Hepatocyte (in vitro differentiated cells): ENCODE results near the gene ITPR2. TPM values are rescaled to one million over a fixed set of nuclear protein-coding genes. Genes with fewer than 3 reads are reported as not detected.
A peak's percentile ranks its signal among the peaks of the same experiment; 100 is the strongest.

Experiments used
- DNase-seq: peaks from one replicate; pipeline ENCODE4 v3.0.0-alpha.2; 2016; ENCODE audit warnings: low spot score
- H2AFZ ChIP-seq: fragments of 200-600 bp; sonication (generic); 2 replicates; pipeline ENCODE4 v1.6.0; 2016; ENCODE audit warnings: antibody characterized with exemption, mild to moderate bottlenecking
- H3K27ac ChIP-seq: fragments of 200-600 bp; sonication (generic); 2 replicates; pipeline ENCODE4 v1.5.1; 2016; ENCODE audit warnings: mild to moderate bottlenecking
- H3K27me3 ChIP-seq: fragments of 200-600 bp; sonication (generic); 2 replicates; pipeline ENCODE4 v1.6.1; 2016
- H3K36me3 ChIP-seq: fragments of 200-600 bp; sonication (generic); replicated peaks from 2 replicates; pipeline ENCODE4 v1.5.1; 2016; ENCODE audit warnings: low read depth; ENCODE audit not compliant: insufficient read depth
- H3K4me1 ChIP-seq: fragments of 200-600 bp; sonication (generic); 2 replicates; pipeline ENCODE4 v1.5.1; 2016; ENCODE audit warnings: mild to moderate bottlenecking, moderate library complexity; ENCODE audit not compliant: insufficient read depth
- H3K4me2 ChIP-seq: fragments of 200-600 bp; sonication (generic); 2 replicates; pipeline ENCODE4 v1.6.0; 2016
- H3K4me3 ChIP-seq: fragments of 200-600 bp; sonication (generic); 2 replicates; pipeline ENCODE4 v1.5.1; 2016; ENCODE audit warnings: mild to moderate bottlenecking
- H3K79me2 ChIP-seq: fragments of 200-600 bp; sonication (generic); 2 replicates; pipeline ENCODE4 v1.6.0; 2017; ENCODE audit warnings: mild to moderate bottlenecking
- H3K9me2 ChIP-seq: fragments of 200-600 bp; sonication (generic); replicated peaks from 2 replicates; pipeline ENCODE4 v1.6.0; 2017; ENCODE audit warnings: mild to moderate bottlenecking; ENCODE audit not compliant: insufficient read depth
- H3K9me3 ChIP-seq: fragments of 200-600 bp; sonication (generic); 2 replicates; pipeline ENCODE4 v1.5.1; 2016; ENCODE audit warnings: low read depth, mild to moderate bottlenecking
- H4K20me1 ChIP-seq: fragments of 200-600 bp; sonication (generic); 2 replicates; pipeline ENCODE4 v1.6.0; 2016; ENCODE audit warnings: mild to moderate bottlenecking; ENCODE audit not compliant: insufficient read depth, poor library complexity, severe bottlenecking
- CTCF ChIP-seq: fragments of 200-600 bp; sonication (generic); IDR thresholded peaks from 2 replicates; pipeline ENCODE4 v1.5.1; 2016; ENCODE audit warnings: antibody characterized with exemption, mild to moderate bottlenecking; ENCODE audit not compliant: poor library complexity
- EZH2 ChIP-seq: fragments of 200-600 bp; sonication (generic); IDR thresholded peaks from 2 replicates; pipeline ENCODE4 v1.6.1; 2016; ENCODE audit warnings: antibody characterized with exemption, mild to moderate bottlenecking, borderline replicate concordance
- EZH2phosphoT487 ChIP-seq: fragments of 200-600 bp; sonication (generic); IDR thresholded peaks from one replicate; pipeline ENCODE4 v1.6.1; 2018; ENCODE audit warnings: antibody characterized with exemption, mild to moderate bottlenecking, low read depth, moderate library complexity; ENCODE audit not compliant: unreplicated experiment, severe bottlenecking
- WGBS: methylation state at CpG from one replicate; pipeline ENCODE4 v1.1.6; 2016; ENCODE audit warnings: low lambda C conversion rate; ENCODE audit errors: missing lambda C conversion rate; 5-methylcytosine and 5-hydroxymethylcytosine counted together
- polyA plus RNA-seq: library from polyadenylated mRNA; unstranded; fragments of >200 nt; fragmentation: Nextera tagmentation; extraction: Ambion mirVana; gene quantifications from 2 replicates; pipeline ENCODE4 v1.2.1, GENCODE V29; 2016
- total RNA-seq: library from RNA; depleted of rRNA; stranded (reverse); fragments of >200 nt; gene quantifications from 2 replicates; pipeline ENCODE4 v1.2.3, GENCODE V29; 2014

Gene ITPR2
- total and polyA plus RNA-seq, 2 experiments from 2014 or later = 22.0 to 51.4 TPM

GRCh38 chr12:26847431-26847830, 14.4 kb upstream of the ITPR2 start:
- Histone ChIP-seq H3K4me2 (no peak overlapping the region), H3K36me3 (no peaks in the 10 kb centered on the region), H3K4me1 (peaks cover 15% of the 10 kb centered on the region), H3K79me2 (no peaks in the 10 kb centered on the region), H2AFZ (no peak overlapping the region), H4K20me1 (no peaks in the 10 kb centered on the region), H3K27ac (no peak overlapping the region), H3K4me3 (no peak overlapping the region), H3K9me3 (no peaks in the 10 kb centered on the region), H3K9me2 (no peaks in the 10 kb centered on the region), H3K27me3 (no peaks in the 10 kb centered on the region)
- 96% methylated on average over 5 of the region's 5 CpGs for WGBS
- TF ChIP-seq EZH2 = no peak
- TF ChIP-seq EZH2phosphoT487 = no peak
- TF ChIP-seq CTCF = no peak
- no peak for DNase-seq

- H3K9me3 ChIP-seq = no peaks in the 10 kb centered on the region
- DNase-seq = no peak
- WGBS = 84% methylated on average over 5 of the region's 5 CpGs
- no peak for TF ChIP-seq EZH2phosphoT487
- no peak for TF ChIP-seq EZH2
- no peak for TF ChIP-seq CTCF
- no peaks in the 10 kb centered on the region for H3K79me2 ChIP-seq
- no peak overlapping the region for H3K4me3 ChIP-seq
- H3K27ac ChIP-seq = peak overlapping the region; percentile 53
- H3K36me3 ChIP-seq = no peaks in the 10 kb centered on the region
- peak overlapping the region; percentile 51 for H3K4me2 ChIP-seq
- peaks cover 15% of the 10 kb centered on the region for H3K4me1 ChIP-seq
- H4K20me1 ChIP-seq = no peaks in the 10 kb centered on the region
- no peaks in the 10 kb centered on the region for H3K27me3 ChIP-seq
- no peaks in the 10 kb centered on the region for H3K9me2 ChIP-seq
- no peak overlapping the region for H2AFZ ChIP-seq
Measured at GRCh38 chr12:26846416-26846815, 13.4 kb upstream of the ITPR2 start.

DNA sequence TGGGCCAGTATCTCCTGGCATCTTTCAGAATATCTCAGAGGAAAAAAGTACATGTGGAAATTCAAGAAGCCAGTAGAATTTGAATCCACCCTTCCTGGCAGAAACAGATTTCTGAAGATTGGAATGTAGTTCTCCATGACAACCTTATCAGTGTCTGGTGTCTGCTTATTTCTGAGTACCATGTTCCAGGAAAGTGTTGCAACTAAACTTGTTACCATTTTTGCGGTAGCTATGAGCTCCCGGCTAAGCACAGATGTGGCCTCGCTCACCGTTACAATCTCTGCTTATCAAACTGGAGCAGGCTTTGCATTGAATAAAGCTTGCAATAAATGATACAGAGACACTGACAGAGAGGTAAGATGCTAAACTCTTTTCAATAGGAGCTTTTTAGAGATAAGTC, 13.0 kb upstream of the ITPR2 start:
- no peaks in the 10 kb centered on the region for H3K36me3 ChIP-seq
- H3K27me3 ChIP-seq = no peaks in the 10 kb centered on the region
- peak overlapping the region; percentile 51 for H3K4me2 ChIP-seq
- no peak for TF ChIP-seq EZH2
- TF ChIP-seq EZH2phosphoT487 = no peak
- no peaks in the 10 kb centered on the region for H3K9me3 ChIP-seq
- no peaks in the 10 kb centered on the region for H3K9me2 ChIP-seq
- 6% methylated on average over 4 of the region's 4 CpGs for whole genome bisulfite sequencing
- no peaks in the 10 kb centered on the region for H3K79me2 ChIP-seq
- H3K27ac ChIP-seq = peak overlapping the region; percentile 53
- DNase-seq = peak; percentile 70
- peaks cover 15% of the 10 kb centered on the region for H3K4me1 ChIP-seq
- H2AFZ ChIP-seq = no peak overlapping the region
- no peaks in the 10 kb centered on the region for H4K20me1 ChIP-seq
- H3K4me3 ChIP-seq = no peak overlapping the region

DNA sequence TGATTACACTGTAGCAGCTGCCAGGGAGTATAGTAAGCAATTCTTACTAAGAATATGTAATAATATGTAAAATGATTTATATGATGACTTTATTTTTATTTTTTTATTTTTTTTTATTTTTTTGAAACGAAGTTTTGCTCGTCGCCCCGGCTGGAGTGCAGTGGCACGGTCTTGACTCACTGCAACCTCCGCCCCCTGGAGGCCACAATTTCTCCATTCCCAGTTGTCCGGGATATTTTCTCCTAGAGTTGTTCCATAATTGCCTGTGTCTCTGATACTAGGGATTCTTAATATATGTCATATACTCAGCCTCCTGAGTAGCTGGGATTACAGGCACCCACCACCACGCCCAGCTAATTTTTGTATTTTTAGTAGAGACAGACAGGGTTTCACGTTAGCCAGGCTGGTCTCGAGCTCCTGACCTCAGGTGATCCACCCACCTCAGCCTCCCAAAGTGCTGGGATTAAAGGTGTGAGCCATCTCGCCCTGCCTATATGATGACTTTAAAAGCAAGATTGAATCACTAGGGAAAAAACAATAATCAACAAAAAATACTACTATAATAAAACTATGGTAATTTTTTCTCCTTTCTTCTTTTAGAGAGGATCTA, 12.2 kb upstream of the ITPR2 start:
- DNase-seq = peak; percentile 72
- no peak overlapping the region for H2AFZ ChIP-seq
- H3K9me2 ChIP-seq = no peaks in the 10 kb centered on the region
- no peaks in the 10 kb centered on the region for H3K9me3 ChIP-seq
- TF ChIP-seq EZH2phosphoT487 (no peak), CTCF (peak; percentile 66)
- WGBS = 26% methylated on average over 11 of the region's 11 CpGs
- no peaks in the 10 kb centered on the region for H3K27me3 ChIP-seq
- peak overlapping the region; percentile 30 for H3K4me2 ChIP-seq
- no peaks in the 10 kb centered on the region for H3K36me3 ChIP-seq
- H3K4me1 ChIP-seq = peaks cover 15% of the 10 kb centered on the region
- peak overlapping the region; percentile 44 for H3K27ac ChIP-seq
- H3K79me2 ChIP-seq = no peaks in the 10 kb centered on the region
- no peaks in the 10 kb centered on the region for H4K20me1 ChIP-seq
- H3K4me3 ChIP-seq = no peak overlapping the region
